ENCODE data around the gene LMTK2. TPM values are rescaled to one million over a fixed set of nuclear protein-coding genes. Genes with fewer than 3 reads are reported as not detected.
A peak's percentile ranks its signal among the peaks of the same experiment; 100 is the strongest.

LMTK2 gene
- total RNA-seq, 1 donor from 2014 or later, result 21.6 TPM

GRCh38 chr7:98211221-98211675 lies 104.6 kb downstream of the LMTK2 start, which contains the start of gene BHLHA15:
BHLHA15 (plus strand) TSS chr7:98211439; CDS start chr7:98212310, 871 bp downstream.
- no peak for TF ChIP-seq CTCF (IDR thresholded peaks at IDR 0.05)
- no peak for TF ChIP-seq POLR2AphosphoS5 (IDR thresholded peaks at IDR 0.05; ENCODE audit: insufficient read depth in 1 of 2, low read depth in 1 of 2)
- no peak for TF ChIP-seq POLR2A (IDR thresholded peaks at IDR 0.05)
- intact Hi-C loops (cut with DNase I), result no loop called here
- no peak for DNase-seq (ENCODE audit: extremely low spot score in 2 of 2)
- Histone ChIP-seq H3K27ac (no peak within 1 kb of the TSS), H3K4me3 (peak within 1 kb of the TSS; percentile 27 to 42), H3K36me3 (peaks cover 0 to 11% of the 10 kb centered on the region in 2 donors), H3K4me1 (peaks cover 4% of the 10 kb centered on the region), H3K27me3 (no peaks in the 10 kb centered on the region), H3K9me3 (no peaks in the 10 kb centered on the region)

GRCh38 chr7:98211676-98212531 lies 105.2 kb downstream of the LMTK2 start:
- intact Hi-C loops (cut with DNase I), result no loop called here
- peak overlapping the region; percentile 27 to 42 for H3K4me3 ChIP-seq
- peaks cover 0 to 4% of the 10 kb centered on the region in 2 donors for H3K36me3 ChIP-seq

DNA sequence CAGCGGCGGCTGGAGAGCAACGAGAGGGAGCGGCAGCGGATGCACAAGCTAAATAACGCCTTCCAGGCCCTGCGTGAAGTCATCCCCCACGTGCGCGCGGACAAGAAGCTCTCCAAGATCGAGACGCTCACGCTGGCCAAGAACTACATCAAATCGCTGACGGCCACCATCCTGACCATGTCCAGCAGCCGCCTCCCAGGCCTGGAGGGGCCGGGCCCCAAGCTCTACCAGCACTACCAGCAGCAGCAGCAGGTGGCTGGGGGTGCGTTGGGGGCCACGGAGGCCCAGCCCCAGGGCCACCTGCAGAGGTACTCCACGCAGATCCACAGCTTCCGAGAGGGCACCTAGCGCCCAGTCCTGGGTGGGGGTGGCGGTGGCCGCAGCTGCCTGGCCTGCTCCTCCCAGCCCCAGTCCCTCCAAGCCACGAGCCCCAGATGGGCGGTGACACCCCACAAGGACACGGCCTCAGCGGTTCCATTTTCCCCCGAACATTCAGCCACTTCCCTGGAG lies 105.9 kb downstream of the LMTK2 start:
- Histone ChIP-seq H3K4me3 (no peak overlapping the region), H3K4me1 (peaks cover 4% of the 10 kb centered on the region), H3K9me3 (no peaks in the 10 kb centered on the region), H3K27me3 (no peaks in the 10 kb centered on the region), H3K36me3 (no peaks in the 10 kb centered on the region), H3K27ac (no peak overlapping the region)
- intact Hi-C loops (cut with DNase I), result no loop called here
- TF ChIP-seq POLR2AphosphoS5 (IDR thresholded peaks at IDR 0.05; ENCODE audit: insufficient read depth in 1 of 2, low read depth in 1 of 2) (no peak), CTCF (IDR thresholded peaks at IDR 0.05) (no peak), POLR2A (IDR thresholded peaks at IDR 0.05) (no peak)
- no peak for DNase-seq (ENCODE audit: extremely low spot score in 2 of 2)

More at GRCh38 chr7:98211676-98212531, 105.2 kb downstream of the LMTK2 start:
- DNase-seq (ENCODE audit: extremely low spot score in 2 of 2), result no peak
- no peak overlapping the region for H3K27ac ChIP-seq
- no peaks in the 10 kb centered on the region for H3K9me3 ChIP-seq
- TF ChIP-seq POLR2AphosphoS5 (IDR thresholded peaks at IDR 0.05; ENCODE audit: insufficient read depth in 1 of 2, low read depth in 1 of 2), result no peak
- TF ChIP-seq POLR2A (IDR thresholded peaks at IDR 0.05), result no peak
- no peak for TF ChIP-seq CTCF (IDR thresholded peaks at IDR 0.05)
- H3K27me3 ChIP-seq, result no peaks in the 10 kb centered on the region
- peaks cover 4% of the 10 kb centered on the region for H3K4me1 ChIP-seq

DNA sequence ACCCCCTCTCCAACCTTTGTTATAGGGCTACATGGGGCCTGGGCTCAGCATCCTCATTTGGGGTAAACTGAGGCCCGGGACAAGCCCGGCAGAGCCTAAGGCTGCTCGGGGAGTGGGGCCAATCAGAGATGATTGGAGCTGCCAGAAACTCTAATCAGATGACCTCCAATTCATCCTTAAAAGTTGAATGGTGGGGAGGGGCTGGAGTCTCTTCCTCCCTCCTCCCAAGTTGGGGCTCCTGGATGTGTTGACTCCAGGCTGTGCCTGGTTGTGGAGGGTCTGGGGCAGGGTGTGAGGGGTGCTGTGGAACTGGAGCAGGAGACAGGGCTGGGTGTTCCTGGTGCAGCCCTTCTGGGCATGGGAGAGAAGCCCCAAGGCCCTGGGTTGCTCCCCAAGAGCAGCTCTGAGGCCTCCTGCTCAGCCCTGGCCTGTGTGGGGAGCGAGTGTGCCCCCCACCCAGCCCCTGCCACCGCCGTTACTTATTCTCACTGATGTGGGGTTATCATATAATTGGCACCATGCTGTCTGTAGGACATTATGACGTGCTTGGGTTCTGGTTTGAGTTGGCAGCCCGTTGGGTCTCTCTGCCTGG lies 106.7 kb downstream of the LMTK2 start:
- intact Hi-C loops (cut with DNase I), result no loop called here

More for the DNA sequence above, 106.7 kb downstream of the LMTK2 start:
- peaks cover 4% of the 10 kb centered on the region for H3K4me1 ChIP-seq
- no peaks in the 10 kb centered on the region for H3K36me3 ChIP-seq
- no peak overlapping the region for H3K4me3 ChIP-seq
- TF ChIP-seq POLR2A (IDR thresholded peaks at IDR 0.05), result no peak
- no peak for TF ChIP-seq POLR2AphosphoS5 (IDR thresholded peaks at IDR 0.05; ENCODE audit: insufficient read depth in 1 of 2, low read depth in 1 of 2)
- no peak for TF ChIP-seq CTCF (IDR thresholded peaks at IDR 0.05)
- DNase-seq (ENCODE audit: extremely low spot score in 2 of 2), result no peak
- no peak overlapping the region for H3K27ac ChIP-seq
- no peaks in the 10 kb centered on the region for H3K27me3 ChIP-seq
- H3K9me3 ChIP-seq, result no peaks in the 10 kb centered on the region
